SK-N-SH treated with all-trans-retinoic acid at 6 μM for 48 hours (cell line): ENCODE results near the gene TBC1D25.

Source experiments
- ARNTL ChIP-seq: fragments of 450-650 bp; formaldehyde crosslinking; IDR thresholded peaks from 2 replicates; pipeline ENCODE4 v1.5.0; 2020; ENCODE audit warnings: low read depth, mild to moderate bottlenecking, moderate library complexity, borderline replicate concordance
- BACH2 ChIP-seq: fragments of 250-450 bp; sonication (Bioruptor Pico); IDR thresholded peaks from 2 replicates; pipeline ENCODE4 v1.9.0; 2021; ENCODE audit warnings: mild to moderate bottlenecking, borderline replicate concordance
- CREB5 ChIP-seq: fragments of 250-450 bp; sonication (Bioruptor Pico); IDR thresholded peaks from 2 replicates; pipeline ENCODE4 v1.5.1; 2020; ENCODE audit warnings: low read depth, mild to moderate bottlenecking, moderate library complexity
- CSDC2 ChIP-seq: fragments of 250-450 bp; sonication (Bioruptor Pico); IDR thresholded peaks from 2 replicates; pipeline ENCODE4 v1.5.0; 2020; ENCODE audit warnings: mild to moderate bottlenecking, moderate library complexity
- ISL1 ChIP-seq: fragments of 250-450 bp; sonication (Bioruptor Pico); IDR thresholded peaks from 2 replicates; pipeline ENCODE4 v2.1.2; 2022; ENCODE audit warnings: mild to moderate bottlenecking, moderate library complexity
- PATZ1 ChIP-seq: fragments of 250-450 bp; sonication (Bioruptor Pico); IDR thresholded peaks from 2 replicates; pipeline ENCODE4 v1.8.0; 2020; ENCODE audit warnings: mild to moderate bottlenecking, moderate library complexity, borderline replicate concordance
- SNAI2 ChIP-seq: fragments of 250-450 bp; sonication (Bioruptor Pico); IDR thresholded peaks from 2 replicates; pipeline ENCODE4 v1.5.0; 2020; ENCODE audit warnings: mild to moderate bottlenecking, moderate library complexity
- ZFP3 ChIP-seq: fragments of 250-450 bp; sonication (Bioruptor Pico); IDR thresholded peaks from 2 replicates; pipeline ENCODE4 v1.5.0; 2020; ENCODE audit warnings: mild to moderate bottlenecking, moderate library complexity
- ZNF565 ChIP-seq: fragments of 450-650 bp; formaldehyde crosslinking; conservative IDR thresholded peaks from 2 replicates; pipeline ENCODE4 v1.5.0; 2020; ENCODE audit warnings: low read depth, mild to moderate bottlenecking, moderate library complexity
- ZNF8 ChIP-seq: fragments of 450-650 bp; formaldehyde crosslinking; IDR thresholded peaks from 2 replicates; pipeline ENCODE4 v1.5.0; 2020; ENCODE audit warnings: mild to moderate bottlenecking, moderate library complexity

GRCh38 chrX:48580662-48581061, 41.1 kb downstream of the TBC1D25 start:
- no peak for TF ChIP-seq ZNF565 (CRISPR knock-in tag)
- no peak for TF ChIP-seq BACH2 (CRISPR knock-in tag)
- no peak for TF ChIP-seq PATZ1
- TF ChIP-seq ZNF8: no peak
- TF ChIP-seq CREB5: no peak
- no peak for TF ChIP-seq SNAI2 (CRISPR knock-in tag)
- TF ChIP-seq ARNTL: no peak
- TF ChIP-seq CSDC2 (CRISPR knock-in tag): no peak
- no peak for TF ChIP-seq ISL1
- no peak for TF ChIP-seq ZFP3 (CRISPR knock-in tag)
